ENCODE results near the gene TMEM17. TPM values are rescaled to one million over a fixed set of nuclear protein-coding genes. Genes with fewer than 3 reads are reported as not detected.

The TMEM17 gene
- total RNA-seq, 4 donors from 2014 or later: 2.1 to 6.0 (median 4.8) TPM

- Histone ChIP-seq H3K36me3 (no peaks in the 10 kb centered on the region), H3K27me3 (no peaks in the 10 kb centered on the region), H3K27ac (peak overlapping the region in 2 of 3 donors; percentile 72 to 79), H3K4me1 (peaks cover 38 to 48% of the 10 kb centered on the region in 2 donors), H3K9me3 (no peaks in the 10 kb centered on the region), H3K4me3 (replicated peaks in 1 of 3) (no peak overlapping the region)
- no peak for DNase-seq
- TF ChIP-seq POLR2A (IDR thresholded peaks at IDR 0.05): no peak
- TF ChIP-seq, protein P1, sequence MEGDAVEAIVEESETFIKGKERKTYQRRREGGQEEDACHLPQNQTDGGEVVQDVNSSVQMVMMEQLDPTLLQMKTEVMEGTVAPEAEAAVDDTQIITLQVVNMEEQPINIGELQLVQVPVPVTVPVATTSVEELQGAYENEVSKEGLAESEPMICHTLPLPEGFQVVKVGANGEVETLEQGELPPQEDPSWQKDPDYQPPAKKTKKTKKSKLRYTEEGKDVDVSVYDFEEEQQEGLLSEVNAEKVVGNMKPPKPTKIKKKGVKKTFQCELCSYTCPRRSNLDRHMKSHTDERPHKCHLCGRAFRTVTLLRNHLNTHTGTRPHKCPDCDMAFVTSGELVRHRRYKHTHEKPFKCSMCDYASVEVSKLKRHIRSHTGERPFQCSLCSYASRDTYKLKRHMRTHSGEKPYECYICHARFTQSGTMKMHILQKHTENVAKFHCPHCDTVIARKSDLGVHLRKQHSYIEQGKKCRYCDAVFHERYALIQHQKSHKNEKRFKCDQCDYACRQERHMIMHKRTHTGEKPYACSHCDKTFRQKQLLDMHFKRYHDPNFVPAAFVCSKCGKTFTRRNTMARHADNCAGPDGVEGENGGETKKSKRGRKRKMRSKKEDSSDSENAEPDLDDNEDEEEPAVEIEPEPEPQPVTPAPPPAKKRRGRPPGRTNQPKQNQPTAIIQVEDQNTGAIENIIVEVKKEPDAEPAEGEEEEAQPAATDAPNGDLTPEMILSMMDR (IDR thresholded peaks at IDR 0.05): no peak
- intact Hi-C loops (cut with DNase I): loop anchor here (10.0 kb wide), 1 partner anchor 239 kb away; the partner anchor contains the start of gene EHBP1
- WGBS, 2 donors: 54 to 68% methylated on average over 8 of the region's 8 CpGs
Measured at GRCh38 chr2:62465741-62466502, 40.1 kb downstream of the TMEM17 start.

DNA sequence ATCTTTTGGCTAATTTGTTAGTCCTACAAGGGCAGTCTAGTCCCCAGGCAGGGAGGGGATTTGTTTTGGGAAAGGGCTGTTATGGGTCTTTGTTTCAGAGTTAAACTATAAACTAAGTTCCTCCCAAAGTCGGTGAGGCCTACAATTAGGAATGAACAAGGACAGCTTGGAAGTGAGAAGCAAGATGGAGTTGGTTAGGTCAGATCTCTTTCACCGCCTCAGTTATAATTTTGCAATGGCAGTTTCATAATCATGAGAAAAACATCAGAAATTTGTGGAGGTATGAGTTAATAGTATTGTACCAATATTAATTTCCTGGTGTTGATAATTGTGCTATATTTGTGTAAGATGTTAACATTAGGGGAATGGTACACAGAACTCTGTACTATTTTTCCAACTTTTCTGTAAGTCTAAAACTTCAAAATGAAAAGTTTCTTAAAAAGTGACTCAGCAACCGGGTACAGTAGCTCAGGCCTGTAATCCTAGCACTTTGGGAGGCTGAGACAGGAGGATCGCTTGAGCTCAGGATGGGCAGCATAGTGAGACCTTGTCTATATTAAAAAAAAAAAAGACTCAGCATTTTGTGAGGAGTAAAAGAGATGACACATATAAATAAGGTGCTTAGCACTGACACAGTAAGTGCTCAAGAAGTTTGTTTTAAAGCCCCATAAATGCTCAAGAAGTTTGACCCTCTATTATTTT, 40.8 kb downstream of the TMEM17 start:
- Histone ChIP-seq H3K36me3 (no peaks in the 10 kb centered on the region), H3K9me3 (no peaks in the 10 kb centered on the region), H3K4me1 (peaks cover 32 to 45% of the 10 kb centered on the region in 2 donors), H3K27ac (no peak overlapping the region), H3K27me3 (no peaks in the 10 kb centered on the region), H3K4me3 (replicated peaks in 1 of 3) (no peak overlapping the region)
- TF ChIP-seq, protein P1 (IDR thresholded peaks at IDR 0.05): no peak
- TF ChIP-seq POLR2A (IDR thresholded peaks at IDR 0.05): no peak
- intact Hi-C loops (cut with DNase I): loop anchor here (10.0 kb wide), 1 partner anchor 240 kb away; the partner anchor contains the start of gene EHBP1
- 93 to 96% methylated on average over 4 of the region's 4 CpGs for WGBS, 2 donors
- DNase-seq: no peak

- no peak for DNase-seq
- Histone ChIP-seq H3K27me3 (no peaks in the 10 kb centered on the region), H3K9me3 (no peaks in the 10 kb centered on the region), H3K4me1 (peaks cover 25 to 40% of the 10 kb centered on the region in 2 donors), H3K36me3 (no peaks in the 10 kb centered on the region), H3K4me3 (replicated peaks in 1 of 3) (no peak overlapping the region), H3K27ac (no peak overlapping the region)
- intact Hi-C loops (cut with DNase I): loop anchor here (5.0 to 10.0 kb wide), 2 partner anchors 43 to 240 kb away; partner anchors contain the start of genes EHBP1 and TMEM17
- TF ChIP-seq POLR2A (IDR thresholded peaks at IDR 0.05): no peak
- TF ChIP-seq, protein P1 (IDR thresholded peaks at IDR 0.05): no peak
- 92 to 94% methylated on average over 14 of the region's 14 CpGs for WGBS, 2 donors
Measured at GRCh38 chr2:62464221-62465007, 41.6 kb downstream of the TMEM17 start.

DNA sequence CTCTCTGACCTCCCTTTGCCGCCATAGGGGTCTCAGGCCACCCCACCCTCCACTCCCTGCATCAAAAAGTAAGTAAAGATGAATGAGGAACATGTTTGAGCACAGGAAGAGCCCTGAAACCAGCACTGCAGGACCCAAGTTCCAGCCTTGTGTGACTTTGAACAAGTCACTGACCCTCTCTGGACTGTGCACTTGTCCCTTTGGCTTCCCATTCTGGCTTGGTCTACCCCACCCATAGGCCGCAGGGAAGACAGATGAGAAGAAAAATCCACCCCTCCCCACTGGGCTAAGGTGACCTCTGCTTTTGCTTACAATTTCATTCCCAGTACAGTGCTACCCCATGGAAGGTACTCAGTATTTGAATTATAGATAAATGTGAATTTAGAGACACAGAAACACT, 43.8 kb downstream of the TMEM17 start:
- Histone ChIP-seq H3K36me3 (no peaks in the 10 kb centered on the region), H3K4me3 (replicated peaks in 1 of 3) (no peak overlapping the region), H3K9me3 (no peaks in the 10 kb centered on the region), H3K4me1 (peaks cover 11 to 29% of the 10 kb centered on the region in 2 donors), H3K27me3 (no peaks in the 10 kb centered on the region), H3K27ac (peak overlapping the region in 1 of 3 donors; percentile 28)
- intact Hi-C loops (cut with DNase I): loop anchor here (5.0 to 10.0 kb wide), 2 partner anchors 45 to 243 kb away; partner anchors contain the start of genes EHBP1 and TMEM17
- DNase-seq: no peak
- WGBS, 2 donors: 91 to 93% methylated on average over 2 of the region's 2 CpGs
- TF ChIP-seq, protein P1 (IDR thresholded peaks at IDR 0.05): no peak
- TF ChIP-seq POLR2A (IDR thresholded peaks at IDR 0.05): no peak

Data from thyroid gland (tissue), 4 donors.